Measurements from ENCODE around the gene GPC3. TPM values are rescaled to one million over a fixed set of nuclear protein-coding genes. Genes with fewer than 3 reads are reported as not detected.

The GPC3 gene
- total and polyA plus RNA-seq, 2 donors (not counting 3 experiments of a cell fraction or from before 2014, with no cell fraction given) = not detected

DNA sequence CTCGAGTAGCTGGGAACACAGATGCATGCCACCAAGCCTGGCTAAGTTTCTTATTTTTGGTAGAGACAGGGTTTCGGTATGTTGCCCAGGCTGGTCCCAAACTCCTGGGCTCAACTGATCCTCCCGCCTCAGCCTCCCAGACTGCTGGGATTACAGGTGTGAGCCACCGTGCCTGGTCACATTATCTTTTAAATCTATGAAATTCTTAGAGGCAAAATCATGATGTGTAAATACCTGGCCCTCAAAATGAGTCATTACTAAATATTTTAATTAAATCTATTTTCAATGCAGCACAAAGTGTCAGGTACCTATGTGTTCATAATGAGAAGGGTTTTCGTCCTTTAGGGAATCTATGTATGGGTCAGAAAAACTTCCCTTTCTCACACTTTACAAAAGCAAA, 347.6 kb downstream of the GPC3 start:
- no peaks in the 10 kb centered on the region for H3K79me2 ChIP-seq (ENCODE audit: control insufficient read depth, insufficient read depth, low read length)
- no peaks in the 10 kb centered on the region for H3K9me1 ChIP-seq (replicated peaks; ENCODE audit: control insufficient read depth, extremely low read depth, insufficient read depth, low read length)
- H3K36me3 ChIP-seq (ENCODE audit: control insufficient read depth in 2 of 2, extremely low read depth in 1 of 2, insufficient read depth in 2 of 2, low read length in 2 of 2) = no peaks in the 10 kb centered on the region
- H3K9ac ChIP-seq (replicated peaks; ENCODE audit: extremely low read depth, insufficient read depth, low read length) = no peak overlapping the region
- intact Hi-C loops (cut with micrococcal nuclease) (no loop called here), dilution Hi-C loops (cut with MboI; ENCODE audit: extremely low pct_ligation_motif_present, low sequenced_read_pairs) (no loop called here)
- POLR2A ChIA-PET = no interaction called here
- no peak overlapping the region for H2AFZ ChIP-seq (ENCODE audit: low read depth, low read length)
- TF ChIP-seq POLR2A (IDR thresholded peaks at IDR 0.05; ENCODE audit: low read depth, low read length) (no peak), MYC (IDR thresholded peaks at IDR 0.05; ENCODE audit: low read depth, low read length) (no peak), EZH2 (IDR thresholded peaks at IDR 0.05; ENCODE audit: borderline replicate concordance, low read depth, low read length, severe bottlenecking) (no peak), POLR2AphosphoS5 (IDR thresholded peaks at IDR 0.05; ENCODE audit: insufficient read depth, low read depth, low read length) (no peak), JUN (IDR thresholded peaks at IDR 0.05; ENCODE audit: borderline replicate concordance, insufficient read depth, insufficient read length, low read depth) (no peak), GATA2 (IDR thresholded peaks at IDR 0.05; ENCODE audit: insufficient read depth, insufficient read length, low read depth, low read length) (no peak), FOS (IDR thresholded peaks at IDR 0.05; ENCODE audit: borderline replicate concordance, insufficient read depth, low read length) (no peak)
- TF ChIP-seq, protein P1, sequence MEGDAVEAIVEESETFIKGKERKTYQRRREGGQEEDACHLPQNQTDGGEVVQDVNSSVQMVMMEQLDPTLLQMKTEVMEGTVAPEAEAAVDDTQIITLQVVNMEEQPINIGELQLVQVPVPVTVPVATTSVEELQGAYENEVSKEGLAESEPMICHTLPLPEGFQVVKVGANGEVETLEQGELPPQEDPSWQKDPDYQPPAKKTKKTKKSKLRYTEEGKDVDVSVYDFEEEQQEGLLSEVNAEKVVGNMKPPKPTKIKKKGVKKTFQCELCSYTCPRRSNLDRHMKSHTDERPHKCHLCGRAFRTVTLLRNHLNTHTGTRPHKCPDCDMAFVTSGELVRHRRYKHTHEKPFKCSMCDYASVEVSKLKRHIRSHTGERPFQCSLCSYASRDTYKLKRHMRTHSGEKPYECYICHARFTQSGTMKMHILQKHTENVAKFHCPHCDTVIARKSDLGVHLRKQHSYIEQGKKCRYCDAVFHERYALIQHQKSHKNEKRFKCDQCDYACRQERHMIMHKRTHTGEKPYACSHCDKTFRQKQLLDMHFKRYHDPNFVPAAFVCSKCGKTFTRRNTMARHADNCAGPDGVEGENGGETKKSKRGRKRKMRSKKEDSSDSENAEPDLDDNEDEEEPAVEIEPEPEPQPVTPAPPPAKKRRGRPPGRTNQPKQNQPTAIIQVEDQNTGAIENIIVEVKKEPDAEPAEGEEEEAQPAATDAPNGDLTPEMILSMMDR (IDR thresholded peaks at IDR 0.05; ENCODE audit: extremely low read depth in 1 of 2, insufficient read depth in 1 of 2, low read depth in 1 of 2, low read length in 2 of 2) = no peak
- TF ChIP-seq, protein P2, sequence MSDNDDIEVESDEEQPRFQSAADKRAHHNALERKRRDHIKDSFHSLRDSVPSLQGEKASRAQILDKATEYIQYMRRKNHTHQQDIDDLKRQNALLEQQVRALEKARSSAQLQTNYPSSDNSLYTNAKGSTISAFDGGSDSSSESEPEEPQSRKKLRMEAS (IDR thresholded peaks at IDR 0.05; ENCODE audit: insufficient read depth, insufficient read length) = no peak
- no peak overlapping the region for H3K4me3 ChIP-seq (replicated peaks in 1 of 3; ENCODE audit: insufficient read depth in 1 of 3, low read depth in 1 of 3, low read length in 3 of 3)
- H3K27ac ChIP-seq (ENCODE audit: insufficient read depth, low read depth, low read length) = no peak overlapping the region
- H3K9me3 ChIP-seq (replicated peaks; ENCODE audit: control insufficient read depth, insufficient read depth, low read length) = no peaks in the 10 kb centered on the region
- no peak overlapping the region for H3K4me2 ChIP-seq (ENCODE audit: insufficient read depth, low read length)
- DNase-seq (ENCODE audit: low read depth, low spot score) = no peak
- CTCF ChIA-PET = no interaction called here
- no peaks in the 10 kb centered on the region for H4K20me1 ChIP-seq (replicated peaks; ENCODE audit: control insufficient read depth, extremely low read depth, insufficient read depth, low read length)
- H3K27me3 ChIP-seq (ENCODE audit: control insufficient read depth in 2 of 2, insufficient read depth in 2 of 2, low read length in 2 of 2) = no peaks in the 10 kb centered on the region
- H3K4me1 ChIP-seq (ENCODE audit: control insufficient read depth, extremely low read depth, insufficient read depth, low read length) = no peaks in the 10 kb centered on the region
- BruUV-seq (replicated peaks) = no TSS peak
- FAIRE-seq = no peak
